HG02678 (cell line): ENCODE measurements around the gene PITPNC1.
"Not testable (repeated sequence)": the region's sequence is repeated elsewhere in the genome, so short reads cannot be mapped to it uniquely, and the experiment has no call there.

ENCODE experiments used
- ATAC-seq: cut with Tn5 transposase; IDR thresholded peaks from one replicate; pipeline ENCODE4 v1.9.1; 2021; ENCODE audit warnings: mild to moderate bottlenecking, moderate library complexity; ENCODE audit not compliant: unreplicated experiment

PITPNC1 gene

DNA sequence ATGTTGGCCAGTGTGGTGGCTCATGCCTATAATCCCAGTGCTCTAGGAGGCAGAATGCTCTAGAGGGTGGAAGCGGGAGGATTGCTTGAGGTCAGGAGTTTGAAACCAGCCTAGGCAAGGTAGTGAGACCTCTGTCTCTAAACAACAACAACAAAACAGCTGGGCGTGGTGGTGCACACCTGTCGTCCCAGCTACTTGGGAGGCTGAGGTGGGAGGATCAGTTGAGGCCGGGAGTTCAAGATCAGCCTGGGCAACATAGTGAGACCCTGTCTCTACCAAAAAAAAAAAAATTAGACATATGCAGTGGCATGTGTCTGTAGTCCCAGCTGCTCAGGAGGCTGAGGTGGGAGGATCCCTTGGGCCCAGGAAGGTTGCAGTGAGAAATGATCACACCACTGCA, 53.4 kb downstream of the PITPNC1 start:
- ATAC-seq, result not testable (repeated sequence)

DNA sequence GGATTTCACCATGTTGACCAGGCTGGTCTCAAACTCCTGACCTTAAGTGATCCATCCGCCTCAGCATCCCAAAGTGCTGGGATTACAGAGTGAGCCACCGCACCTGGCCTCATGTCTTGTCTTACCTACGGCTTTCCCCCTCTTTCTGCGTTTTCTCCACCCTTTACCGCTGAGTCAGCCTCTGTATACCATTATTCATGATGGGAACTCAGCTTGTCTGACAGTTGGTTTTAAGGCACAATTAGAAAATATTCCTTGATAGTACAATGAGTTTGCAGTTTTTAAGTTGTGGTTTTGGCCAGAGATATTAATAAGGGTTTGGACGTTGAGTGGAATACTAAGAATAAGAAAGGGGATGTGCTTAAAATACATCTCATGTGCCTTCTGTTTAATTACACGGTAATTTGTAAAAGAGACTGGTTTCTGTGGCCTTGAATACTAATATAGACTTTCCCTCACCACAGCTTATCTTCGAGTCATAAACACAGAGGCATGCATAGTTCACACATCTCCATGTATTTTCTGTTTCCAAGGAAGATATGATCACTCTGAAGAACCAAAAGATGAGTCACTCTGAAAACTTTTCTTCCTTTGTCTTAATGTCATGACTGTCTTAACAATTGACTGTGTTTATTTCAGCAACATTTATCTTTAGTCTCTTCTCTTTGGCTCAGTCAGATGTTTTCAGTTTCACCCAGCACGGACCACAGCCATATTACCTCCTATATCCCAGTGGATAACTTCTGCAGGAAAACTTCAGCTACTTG, 54.4 kb downstream of the PITPNC1 start:
- ATAC-seq, result no peak

DNA sequence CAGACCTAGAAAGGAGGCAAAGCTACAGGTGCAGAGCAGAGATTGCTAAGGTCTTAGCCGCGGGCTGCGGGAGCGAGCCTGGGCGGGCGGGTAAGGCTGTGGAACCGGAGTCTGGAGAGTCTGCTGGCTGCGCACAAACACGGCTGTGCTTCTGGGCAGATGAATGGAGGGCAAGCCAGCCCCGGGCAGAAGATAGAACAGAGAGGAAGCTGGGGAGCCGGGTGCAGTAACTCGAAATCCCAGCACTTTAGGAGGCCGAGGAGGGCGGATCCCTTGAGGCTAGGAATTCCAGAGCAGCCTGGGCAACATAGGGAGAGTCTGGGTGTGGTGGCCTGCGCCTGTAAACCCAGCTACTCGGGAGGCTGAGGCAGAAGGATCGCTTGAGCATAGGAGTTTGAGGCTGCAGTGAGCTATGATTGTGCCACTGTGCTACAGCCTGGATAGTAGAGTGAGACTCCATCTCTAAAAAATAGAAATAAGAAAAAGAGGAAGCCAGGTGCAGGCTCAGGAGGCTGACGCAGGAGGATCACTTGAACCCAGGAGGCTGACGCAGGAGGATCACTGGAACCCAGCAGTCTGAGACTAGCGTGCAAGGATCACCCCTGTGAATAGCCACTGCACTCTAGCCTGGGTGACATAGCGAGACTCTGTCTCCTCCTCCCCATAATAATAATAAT, 56.3 kb downstream of the PITPNC1 start:
- ATAC-seq, result no peak

DNA sequence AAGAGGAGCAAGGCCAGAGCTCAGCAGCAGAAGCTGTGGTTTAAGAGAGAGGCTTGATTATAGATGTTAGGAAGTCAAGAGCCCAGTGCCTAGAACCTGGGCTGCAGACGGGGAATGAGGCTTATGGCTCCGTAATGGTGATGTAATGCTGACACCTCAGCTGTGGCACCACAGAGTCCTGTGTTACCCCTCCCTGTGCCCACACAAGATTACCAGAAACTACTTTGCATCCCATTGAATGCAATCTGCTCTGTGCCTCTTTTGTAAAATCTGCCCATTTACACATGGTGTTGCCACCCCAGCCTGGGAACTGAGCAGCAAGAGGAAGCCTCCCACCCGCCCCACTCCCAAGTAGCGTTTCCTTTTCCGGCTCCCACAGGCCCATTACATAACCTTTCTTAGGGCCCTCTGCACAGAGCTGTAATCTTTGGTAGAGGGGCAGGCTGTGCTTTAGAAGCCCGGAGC, 57.0 kb downstream of the PITPNC1 start:
- ATAC-seq, result no peak

DNA sequence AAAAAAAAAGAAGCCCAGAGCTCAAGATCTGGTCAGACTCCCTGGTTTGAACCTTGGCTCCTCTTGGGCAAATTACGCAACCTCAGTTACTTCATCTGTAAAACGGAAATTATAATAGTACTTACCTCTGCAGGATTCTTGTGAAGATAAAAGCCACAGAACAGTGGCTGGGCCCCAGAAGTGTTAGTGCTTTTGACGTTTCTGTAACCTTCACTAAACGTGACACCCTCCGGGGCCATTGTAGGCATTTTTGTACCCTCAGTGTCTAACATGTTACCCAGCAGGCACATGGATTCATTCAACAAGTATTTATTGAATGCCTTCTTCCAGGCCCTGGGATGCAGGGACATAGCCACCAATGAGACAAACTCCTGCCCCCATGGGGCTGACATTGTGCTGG, 58.0 kb downstream of the PITPNC1 start:
- ATAC-seq, result no peak

DNA sequence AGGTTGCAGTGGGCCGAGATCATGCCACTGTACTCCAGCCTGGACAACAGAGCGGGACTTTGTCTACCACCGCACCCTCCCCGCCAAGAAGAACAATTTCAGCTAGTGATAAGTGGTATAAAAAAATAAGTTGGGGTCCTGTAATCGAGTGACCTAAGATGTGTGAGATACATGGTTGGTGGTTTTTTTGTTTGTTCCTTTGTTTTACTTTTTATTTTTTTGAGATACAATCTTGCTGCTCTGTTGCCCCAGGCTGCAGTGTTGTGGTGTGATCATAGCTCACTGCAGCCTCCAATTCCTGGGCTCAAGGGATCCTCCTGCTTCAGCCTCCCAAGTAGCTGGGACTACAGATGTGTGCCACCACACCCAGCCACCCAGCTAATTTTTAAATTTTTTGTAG, 58.7 kb downstream of the PITPNC1 start:
- no peak for ATAC-seq

DNA sequence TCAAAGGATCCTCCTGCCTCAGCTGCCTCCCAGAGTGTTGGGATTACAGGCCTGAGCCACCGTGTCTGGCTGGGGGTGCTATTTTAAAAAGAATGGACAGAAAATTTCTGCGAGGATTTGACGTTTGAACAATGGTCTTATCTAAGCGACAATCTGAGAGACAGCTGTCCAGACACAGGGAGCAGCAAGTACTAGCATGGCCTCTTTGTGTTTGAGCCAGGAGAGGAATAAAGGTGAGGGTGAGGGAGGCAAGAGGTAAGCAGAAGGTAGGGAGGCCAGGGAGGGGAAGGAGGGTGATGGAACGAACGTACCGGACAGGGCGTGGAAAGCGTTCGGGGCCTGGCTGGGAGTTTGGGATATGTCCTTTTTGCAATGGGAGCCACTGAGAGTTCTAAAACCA, 59.2 kb downstream of the PITPNC1 start:
- no peak for ATAC-seq

DNA sequence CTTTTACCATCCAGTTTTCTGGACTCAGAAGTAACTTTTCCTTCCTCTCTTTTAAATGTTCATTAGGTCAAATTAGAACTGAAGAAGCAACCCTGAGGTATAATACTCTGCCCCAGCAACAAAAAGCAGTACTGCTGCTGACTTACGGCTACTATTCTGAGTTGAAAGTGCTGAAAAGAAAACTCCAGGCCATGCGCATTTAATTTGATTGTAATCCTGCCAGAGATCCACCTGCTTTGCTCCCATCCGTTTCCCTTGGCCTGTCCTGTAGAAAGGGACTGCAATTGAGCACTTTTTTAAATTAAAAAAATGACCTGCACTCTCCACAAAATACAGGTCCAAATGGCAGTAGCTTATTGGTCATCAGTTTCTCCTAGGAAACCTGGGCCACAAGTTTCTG, 61.6 kb downstream of the PITPNC1 start:
- no peak for ATAC-seq

DNA sequence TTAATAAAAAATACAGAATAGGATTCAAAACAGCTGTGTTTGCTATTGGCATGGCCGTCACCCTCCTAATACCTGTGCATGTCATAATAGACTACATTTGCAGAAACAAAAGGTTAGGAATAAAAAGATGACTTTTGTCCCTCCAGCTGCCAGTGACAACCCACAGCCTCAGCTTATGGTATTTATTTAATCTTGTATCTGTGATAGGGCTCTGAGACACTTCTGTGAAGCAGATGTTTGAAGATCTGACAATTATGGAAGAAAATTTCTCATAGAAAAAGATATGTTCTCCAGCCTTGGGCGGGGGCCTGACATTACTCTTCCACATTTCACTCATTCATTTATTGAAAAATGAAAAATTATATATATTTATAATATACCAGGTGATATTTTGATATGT, 62.2 kb downstream of the PITPNC1 start:
- no peak for ATAC-seq

DNA sequence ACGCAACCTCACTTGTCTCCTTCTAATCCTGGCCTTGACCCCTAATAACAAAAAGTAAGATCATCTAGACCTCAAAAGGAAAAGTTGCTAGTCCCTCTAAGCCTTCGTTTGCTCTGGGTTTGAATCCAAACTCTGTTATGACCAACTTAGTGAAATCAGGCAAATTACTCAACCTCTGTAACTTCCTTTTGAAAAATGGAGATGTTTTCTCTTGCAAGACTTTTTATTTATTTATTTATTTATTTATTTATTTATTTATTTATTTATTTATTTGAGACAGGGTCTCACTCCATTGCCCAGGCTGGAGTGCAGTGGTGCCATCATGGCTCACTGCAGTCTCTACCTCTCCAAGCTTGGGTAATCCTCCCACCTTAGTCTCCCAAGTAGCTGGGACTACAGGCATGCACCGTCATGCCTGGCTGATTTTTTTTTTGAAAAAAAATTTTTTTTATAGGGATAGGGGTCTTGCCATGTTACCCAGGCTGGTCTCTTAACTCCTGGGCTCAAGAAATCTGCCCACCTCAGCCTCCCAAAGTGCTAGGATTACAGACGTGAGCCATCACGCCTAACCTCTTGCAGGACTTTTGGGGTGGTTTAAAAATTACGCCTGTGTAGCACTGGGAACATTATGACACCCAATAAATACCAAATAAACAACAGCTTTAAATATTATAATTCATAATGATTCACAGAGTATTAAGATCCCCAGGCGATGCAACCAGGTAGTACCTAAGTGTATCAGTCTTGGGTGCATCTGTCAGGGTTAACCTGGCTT, 63.4 kb downstream of the PITPNC1 start:
- ATAC-seq, result no peak

DNA sequence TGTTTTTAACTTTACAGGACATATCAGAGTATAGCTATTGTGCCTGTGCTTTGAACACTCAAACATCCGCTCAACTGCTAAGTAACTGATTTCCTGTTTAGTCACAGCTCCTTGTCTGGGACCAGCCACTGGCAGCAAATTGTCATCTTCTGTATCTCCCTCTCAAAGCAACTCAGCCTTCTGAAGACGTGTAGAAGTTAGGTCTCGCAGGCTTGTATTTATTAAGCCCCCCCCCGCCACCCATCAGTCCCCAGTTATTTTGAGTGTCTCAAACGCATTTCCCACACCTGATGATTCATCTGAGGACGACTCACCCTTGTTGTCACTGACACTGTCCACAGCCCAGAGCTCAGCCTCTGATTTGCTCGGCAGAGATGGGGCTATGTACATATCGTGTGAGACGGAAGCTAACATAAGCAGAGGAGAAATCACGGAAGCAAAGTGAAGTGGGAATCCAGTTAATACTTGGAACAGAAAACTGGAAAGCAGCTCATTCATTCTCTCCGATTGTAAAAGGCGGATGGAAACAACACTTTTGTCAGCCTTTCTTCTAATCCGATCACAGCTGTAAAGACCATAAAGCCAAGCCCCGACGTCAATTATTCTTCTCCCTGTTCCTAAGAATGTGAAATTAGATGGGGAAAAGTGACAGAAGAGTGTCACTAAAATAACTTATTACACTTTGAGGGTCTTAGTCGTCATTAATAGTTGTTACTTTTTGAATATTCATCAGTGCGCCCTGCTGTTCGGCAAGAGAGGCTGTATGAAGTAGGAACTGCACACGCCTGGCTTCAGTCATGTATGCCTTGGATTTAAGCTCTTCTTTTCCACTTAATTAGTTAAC, 64.2 kb downstream of the PITPNC1 start:
- ATAC-seq, result no peak

DNA sequence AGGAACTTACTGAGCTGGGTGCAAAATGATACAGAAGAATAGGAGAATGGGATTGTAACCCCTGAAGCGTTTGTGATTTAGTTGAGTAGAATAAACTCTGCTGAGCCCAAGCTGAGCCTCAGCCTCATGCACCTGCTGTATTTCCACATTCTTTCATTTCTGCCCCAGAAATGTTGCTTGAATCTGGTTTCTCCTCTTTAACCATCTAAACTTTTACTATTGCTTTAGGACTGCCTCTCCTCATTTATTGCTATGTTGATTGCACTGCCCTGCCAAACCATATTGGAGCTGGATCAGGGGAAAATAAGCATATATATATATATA, 64.8 kb downstream of the PITPNC1 start:
- no peak for ATAC-seq

DNA sequence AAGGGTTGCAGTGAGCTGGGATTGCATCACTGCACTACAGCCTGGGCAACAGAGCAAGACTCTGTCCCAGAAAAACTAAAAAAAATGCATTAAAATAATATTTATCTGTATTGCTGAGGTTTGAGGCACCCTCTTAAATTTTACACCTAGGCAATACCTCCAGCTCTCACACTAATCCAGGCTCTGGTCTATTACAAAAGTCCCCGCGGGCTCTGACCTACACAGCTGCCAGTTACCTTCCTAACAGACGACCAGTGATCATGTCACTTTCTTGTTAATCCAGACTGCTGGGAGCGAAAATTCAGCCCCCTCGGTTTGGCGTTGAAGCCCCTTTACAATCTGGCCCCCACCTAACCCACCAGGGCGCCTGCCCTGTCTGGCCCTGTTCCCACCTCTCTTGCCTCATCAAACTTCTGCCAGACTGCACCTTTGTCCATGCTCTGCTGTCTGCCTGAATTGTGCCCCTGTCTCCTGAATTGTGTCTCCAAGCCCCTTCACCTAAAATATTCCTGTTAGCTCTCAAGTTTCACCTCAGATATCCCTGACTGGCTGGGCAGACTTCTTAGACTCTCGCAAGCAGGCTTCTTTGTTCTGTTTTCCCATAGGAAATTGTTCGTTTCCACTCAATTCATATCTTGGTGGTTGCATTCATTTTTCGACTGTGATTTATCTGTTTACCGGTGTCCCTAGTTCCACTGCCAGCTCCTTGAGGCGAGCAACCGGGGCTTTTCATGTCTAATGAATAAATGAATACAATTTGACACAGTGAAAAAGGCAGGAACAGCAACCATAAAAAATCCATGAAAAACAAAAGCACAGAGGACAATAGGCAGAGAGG, 65.9 kb downstream of the PITPNC1 start:
- ATAC-seq, result no peak

DNA sequence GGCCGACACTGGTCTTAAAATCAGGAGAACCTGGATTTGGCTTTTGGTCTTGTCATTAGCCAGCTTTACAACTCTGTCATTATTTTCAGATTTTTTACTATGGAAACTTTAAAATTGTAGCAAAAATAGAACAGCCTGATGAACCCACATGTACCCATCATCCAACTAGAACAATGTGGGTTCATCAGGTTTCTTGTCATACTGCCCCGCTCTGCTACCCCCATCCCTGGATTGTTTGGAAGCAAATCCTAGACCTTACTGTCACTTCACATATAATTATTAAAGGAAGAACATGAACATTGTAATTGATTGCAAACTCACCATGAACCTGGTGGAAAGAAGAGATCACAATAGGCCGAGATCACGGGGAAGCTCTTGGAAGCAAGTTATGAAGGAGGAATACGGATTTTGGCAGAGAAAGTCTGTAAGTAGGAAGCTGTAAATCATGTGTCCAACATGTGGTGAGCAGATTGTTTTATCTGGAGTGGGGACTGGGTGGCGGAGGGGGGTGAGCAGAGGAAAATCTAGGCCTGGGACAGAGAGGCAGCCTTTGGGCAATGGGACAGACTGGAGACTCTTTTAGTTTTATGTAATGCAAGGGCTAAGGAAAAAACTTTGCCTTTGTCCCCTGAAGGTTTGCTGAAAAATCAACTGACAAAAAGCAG, 67.0 kb downstream of the PITPNC1 start:
- ATAC-seq, result no peak

DNA sequence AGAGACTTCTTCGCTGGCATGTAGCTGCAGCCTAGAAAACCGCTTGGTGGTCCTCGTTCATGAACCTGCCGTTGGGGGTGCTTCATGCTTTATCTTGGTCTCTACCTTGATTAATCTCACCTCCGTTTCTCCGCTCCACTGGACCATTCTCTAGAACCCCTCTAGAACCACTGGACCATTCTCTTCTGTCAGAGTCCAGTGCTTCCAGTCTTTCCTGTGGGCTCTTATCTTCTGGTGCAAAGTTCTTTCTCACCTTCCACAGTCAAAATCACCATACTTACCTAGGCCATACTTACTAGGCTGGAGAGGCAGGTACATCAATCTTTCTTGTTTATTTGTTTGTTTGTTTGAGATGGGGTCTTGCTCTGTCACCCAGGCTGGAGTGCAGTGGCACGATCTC, 71.4 kb downstream of the PITPNC1 start:
- ATAC-seq, result no peak

DNA sequence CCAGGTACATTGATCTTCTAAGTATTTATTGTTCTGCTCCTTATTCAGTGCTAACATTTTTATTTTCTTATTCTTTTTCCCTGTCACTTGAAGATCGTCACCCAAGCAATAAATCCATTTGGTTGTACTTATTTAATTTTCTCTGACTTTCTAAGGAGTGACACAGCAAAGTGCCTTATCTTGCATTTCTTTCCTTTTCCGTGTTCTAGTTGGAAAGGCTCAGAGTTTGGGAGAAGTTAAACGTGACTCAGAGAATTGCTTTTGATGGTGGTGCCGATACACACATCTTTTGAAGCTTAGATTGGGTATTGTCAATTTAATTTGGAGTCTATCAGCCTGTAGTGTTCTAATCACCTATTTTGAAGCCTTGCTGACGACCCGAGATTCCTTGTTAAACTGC, 72.0 kb downstream of the PITPNC1 start:
- ATAC-seq, result no peak

DNA sequence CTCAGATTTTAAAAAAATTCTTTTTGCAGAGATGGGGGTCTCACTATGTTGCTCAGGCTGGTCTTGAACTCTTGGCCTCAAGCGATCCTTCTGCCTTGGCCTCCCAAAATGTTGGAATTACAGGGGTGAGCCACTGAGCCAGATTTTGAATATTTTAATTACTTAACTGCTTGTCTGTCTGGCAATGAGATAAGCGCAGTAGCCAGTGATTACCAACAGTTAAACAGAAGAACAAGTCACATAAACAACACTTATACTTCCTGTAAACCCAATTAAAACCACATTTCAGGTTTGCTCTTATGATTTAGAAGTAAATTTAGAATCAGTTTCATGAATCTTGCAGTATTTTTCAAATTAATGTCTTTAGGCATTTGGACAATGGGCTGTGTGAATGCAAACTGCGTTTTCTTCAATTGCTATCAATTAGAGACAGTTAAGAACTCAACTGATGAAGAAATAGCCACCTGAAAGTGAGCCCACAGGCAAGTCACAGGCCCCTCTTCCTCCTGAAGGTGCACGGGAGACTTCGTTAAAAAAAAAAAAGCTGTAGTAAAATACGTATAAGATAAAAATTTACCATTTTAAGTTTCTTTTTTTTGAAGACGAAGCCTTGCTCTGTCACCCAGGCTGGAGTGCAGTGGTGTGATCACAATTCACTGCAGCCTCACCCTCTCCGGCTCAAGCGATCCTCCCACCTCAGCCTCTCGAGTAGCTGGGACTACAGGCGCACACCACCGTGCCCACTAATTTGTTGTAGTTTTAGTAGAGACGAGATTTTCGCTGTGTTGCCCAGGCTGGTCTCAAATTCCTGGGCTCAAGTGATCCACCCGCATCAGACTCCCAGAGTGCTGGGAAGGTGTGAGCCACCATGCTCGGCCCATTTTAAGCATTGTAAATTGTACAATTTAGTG, 73.0 kb downstream of the PITPNC1 start:
- no peak for ATAC-seq

DNA sequence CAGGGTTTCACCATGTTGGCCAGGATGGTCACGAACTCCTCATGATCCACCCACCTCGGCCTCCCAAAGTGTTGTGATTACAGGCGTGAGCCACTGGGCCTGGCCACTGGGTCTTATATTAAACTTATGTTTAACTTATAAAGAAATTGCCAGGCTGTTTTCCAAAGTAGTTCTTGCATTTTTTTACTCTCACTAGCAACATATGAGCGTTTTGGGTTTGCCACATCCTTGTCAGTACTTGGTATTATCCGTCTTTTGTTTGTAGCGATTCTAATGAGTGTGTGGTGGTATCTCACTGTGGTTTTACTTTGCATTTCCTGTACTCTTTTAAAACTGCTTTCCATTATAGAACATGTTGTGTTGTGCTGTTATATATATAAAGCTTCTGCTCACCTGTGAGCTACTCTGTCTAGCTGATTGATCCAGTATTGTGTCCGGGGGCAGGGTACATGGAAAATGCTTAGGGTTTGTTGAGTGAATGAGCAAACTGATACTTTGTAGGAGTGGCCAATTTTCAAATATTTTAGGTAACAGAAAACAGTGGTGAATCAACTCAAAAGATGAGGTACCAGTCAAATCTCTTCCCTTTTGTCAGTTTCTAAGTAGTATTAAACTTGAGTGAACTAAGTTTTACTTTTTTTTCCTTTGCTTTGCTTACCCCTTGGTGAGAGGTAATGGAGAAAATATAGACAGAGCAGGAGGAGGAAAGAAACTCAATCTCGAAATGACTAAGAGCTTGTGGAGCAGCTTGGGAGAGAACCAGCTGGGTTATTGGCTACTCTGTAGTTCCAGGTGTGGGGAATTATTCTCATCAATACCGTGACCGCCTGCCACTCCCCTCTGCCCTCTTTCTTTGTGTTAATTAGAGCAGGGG, 75.8 kb downstream of the PITPNC1 start:
- ATAC-seq, result peak; percentile 65
